SW 1271 (cell line): Measurements from ENCODE around the gene CAPRIN2.

Source experiments
- DNase-seq, 2 experiments: peaks; one replicate each; lab custom pipeline; 2025; lab: John Stamatoyannopoulos, UW

Gene CAPRIN2, protein sequence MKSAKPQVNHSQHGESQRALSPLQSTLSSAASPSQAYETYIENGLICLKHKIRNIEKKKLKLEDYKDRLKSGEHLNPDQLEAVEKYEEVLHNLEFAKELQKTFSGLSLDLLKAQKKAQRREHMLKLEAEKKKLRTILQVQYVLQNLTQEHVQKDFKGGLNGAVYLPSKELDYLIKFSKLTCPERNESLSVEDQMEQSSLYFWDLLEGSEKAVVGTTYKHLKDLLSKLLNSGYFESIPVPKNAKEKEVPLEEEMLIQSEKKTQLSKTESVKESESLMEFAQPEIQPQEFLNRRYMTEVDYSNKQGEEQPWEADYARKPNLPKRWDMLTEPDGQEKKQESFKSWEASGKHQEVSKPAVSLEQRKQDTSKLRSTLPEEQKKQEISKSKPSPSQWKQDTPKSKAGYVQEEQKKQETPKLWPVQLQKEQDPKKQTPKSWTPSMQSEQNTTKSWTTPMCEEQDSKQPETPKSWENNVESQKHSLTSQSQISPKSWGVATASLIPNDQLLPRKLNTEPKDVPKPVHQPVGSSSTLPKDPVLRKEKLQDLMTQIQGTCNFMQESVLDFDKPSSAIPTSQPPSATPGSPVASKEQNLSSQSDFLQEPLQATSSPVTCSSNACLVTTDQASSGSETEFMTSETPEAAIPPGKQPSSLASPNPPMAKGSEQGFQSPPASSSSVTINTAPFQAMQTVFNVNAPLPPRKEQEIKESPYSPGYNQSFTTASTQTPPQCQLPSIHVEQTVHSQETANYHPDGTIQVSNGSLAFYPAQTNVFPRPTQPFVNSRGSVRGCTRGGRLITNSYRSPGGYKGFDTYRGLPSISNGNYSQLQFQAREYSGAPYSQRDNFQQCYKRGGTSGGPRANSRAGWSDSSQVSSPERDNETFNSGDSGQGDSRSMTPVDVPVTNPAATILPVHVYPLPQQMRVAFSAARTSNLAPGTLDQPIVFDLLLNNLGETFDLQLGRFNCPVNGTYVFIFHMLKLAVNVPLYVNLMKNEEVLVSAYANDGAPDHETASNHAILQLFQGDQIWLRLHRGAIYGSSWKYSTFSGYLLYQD

GRCh38 chr12:30754750-30755394 lies at the start of gene CAPRIN2:
CAPRIN2 (minus strand) TSS chr12:30754951; CDS start chr12:30753520, 1,431 bp downstream.
- DNase-seq, result peak; percentile 89 to 95

GRCh38 chr12:30797689-30798088 lies 42.9 kb upstream of the CAPRIN2 start:
- no peak for DNase-seq

DNA sequence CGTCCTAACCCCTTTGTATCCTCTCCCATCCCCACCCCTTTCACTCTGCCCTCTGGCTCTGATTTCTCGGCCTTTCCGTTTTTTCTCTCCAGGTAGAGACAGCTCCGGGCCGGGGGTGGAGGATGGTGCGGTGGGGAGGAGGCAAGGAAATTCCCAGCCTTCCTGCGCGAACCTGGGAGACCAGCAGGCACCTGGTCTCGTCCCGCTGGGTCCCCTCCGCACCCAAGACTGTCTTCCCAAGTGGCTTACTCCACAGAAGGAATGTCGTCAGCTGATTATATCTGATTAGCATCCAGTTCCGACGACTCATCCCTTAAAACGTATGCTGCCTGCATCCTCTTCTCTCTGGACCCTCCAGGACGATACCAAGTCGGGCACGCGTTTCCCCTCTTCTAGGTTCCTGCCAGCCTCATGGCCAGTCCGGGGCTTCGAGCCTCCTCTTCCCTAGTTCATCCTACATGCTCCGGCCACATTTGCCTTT lies 42.2 kb upstream of the CAPRIN2 start:
- DNase-seq, result peak; percentile 32 to 62

- peak in 1 of 2 experiments; percentile 56 for DNase-seq
These were observed 41.6 kb upstream of the CAPRIN2 start for GRCh38 chr12:30796313-30796780.

DNA sequence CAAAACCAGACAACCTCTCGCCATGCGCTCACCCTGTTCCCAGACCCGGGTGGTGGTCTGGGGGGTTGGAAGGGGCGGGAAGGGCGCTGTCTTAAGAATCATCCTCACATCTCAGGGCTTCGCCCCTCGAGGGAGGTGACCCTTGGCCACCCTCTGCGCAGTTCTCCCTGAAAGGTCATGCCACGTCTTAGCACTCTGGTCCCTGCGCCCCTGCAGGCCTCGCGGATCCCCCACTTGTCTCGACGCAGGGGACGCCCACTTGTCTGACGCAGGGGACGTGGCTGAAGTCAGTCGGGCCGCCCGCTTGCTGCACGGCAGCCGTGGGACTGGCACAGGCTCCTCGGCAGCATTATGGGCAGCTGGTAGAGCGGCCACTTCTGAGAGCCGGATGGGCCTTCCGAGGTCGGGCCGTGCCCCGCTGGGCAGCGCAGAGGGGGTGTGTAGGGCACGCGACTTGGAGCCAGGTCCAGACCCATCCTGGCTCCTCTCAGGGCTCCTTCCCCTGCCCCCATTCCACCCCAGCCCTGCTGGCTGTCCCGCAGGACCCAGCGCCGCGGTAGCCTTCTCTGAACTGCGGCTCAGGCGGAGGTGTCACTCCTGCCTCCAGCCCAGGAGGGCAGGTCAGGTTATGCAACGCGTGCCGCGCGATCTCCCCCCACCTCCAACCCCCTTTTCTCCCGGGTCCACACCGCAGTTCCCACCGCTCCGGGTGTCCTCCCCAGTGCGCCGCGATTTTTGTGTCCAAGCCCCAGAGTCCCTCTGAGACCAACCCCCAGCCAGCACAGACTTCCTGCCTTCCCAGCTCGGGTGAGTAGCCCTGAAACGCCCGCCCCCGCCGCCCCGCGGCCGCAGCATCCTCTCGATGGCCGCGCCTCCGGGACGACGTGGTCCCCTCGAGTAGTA lies 40.9 kb upstream of the CAPRIN2 start:
- DNase-seq, result peak; percentile 78 to 85

DNA sequence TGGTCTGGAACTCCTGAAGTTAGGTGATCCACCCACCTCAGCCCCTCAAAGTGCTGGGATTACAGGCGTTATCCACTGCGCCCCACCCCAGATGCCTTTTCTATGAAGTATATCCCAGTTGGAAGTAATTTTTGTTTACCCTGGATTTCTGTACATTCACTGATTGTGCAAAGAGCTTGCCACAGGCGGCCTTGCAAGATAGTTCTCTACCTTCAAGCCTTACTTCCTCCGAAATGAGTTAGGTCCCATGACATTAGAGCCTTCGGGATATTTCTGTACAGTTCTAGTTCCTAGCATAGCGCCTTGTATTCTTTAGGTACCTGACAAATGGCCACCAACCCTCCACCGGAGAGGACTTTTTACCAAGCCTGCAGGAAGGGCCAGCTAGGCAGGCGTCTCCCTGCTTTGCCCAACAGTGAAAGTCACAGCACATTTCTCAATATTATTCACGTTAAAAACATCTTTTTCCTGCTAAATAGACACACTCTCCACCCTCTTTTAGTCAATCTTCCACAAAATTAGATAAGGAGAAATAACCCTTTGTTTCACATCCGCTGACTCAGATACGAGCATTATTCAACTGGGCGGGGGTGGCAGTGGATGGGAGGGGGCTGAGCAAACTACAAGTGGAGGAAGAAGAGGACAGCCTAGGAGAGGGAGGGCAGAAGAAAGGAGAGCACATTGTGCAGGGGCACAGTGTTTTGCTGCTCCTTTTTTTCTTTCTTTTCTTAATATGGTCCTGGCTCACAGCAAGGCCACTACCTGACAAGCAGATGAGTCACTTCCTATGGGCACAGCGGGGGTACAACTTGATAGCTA lies 40.0 kb upstream of the CAPRIN2 start:
- peak; percentile 99 to 100 for DNase-seq

DNA sequence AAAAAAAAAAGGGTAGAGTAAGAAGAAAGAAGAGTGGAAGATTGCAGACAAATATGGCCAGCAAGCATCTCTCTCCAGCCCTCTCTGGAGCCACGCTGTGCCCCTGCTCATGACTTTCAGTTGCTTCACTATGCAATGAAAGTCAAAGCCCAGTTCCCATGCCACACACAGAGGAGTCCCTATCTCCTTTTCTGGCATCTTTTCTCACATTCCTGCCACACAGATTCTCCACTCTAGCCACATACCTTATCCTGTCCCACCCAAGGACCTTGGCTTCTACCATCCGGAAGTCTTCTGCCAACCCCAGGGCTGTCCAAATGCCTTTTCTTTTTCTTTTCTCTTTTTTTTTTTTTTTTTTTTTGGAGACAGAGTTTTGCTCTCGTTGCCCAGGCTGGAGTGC lies 39.3 kb upstream of the CAPRIN2 start:
- peak in 1 of 2 experiments; percentile 22 for DNase-seq

- peak in 1 of 2 experiments; percentile 53 for DNase-seq
These were observed 38.1 kb upstream of the CAPRIN2 start for GRCh38 chr12:30792648-30793499.

GRCh38 chr12:30792085-30792484 lies 37.3 kb upstream of the CAPRIN2 start:
- no peak for DNase-seq

DNA sequence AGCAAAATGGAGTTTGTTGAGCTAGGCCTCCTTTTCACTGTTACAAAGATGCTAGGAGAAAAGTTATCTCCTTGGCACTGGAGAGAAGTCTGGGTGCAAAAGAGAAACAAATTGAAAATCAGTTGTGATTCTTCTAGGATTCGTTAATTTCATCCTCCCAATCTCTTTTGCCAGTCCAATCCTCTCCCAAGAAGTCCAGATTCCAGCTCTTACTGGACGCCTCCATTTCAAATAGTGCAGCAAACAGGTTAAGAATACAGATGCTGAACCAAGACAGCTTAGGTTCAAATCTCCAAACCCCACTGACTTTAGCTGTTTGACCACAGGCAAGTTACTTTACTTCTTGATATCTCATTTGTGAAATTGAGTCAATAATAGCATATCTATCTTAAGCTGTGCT lies 34.0 kb upstream of the CAPRIN2 start:
- no peak for DNase-seq

- DNase-seq, result no peak
These were observed 30.9 kb upstream of the CAPRIN2 start for GRCh38 chr12:30785630-30786029.

DNA sequence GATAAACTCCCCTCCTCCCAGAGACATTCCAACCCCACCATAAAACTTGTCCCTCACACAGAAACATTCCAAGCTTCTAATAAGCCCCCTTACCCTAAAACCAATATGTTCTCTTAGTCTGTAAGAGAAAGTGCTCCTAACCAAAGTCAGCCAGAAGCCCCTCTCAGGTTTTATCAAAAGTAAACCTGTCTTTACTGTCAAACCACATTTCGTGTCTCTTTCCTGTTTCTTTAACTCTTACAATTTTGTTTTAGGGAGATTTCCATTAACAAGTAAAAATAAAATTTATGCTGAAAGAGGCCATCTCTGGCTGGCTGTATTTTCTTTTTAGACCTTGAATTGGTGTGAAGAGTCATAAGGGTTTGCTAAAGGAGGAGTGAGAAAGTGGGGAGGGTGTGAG lies 29.8 kb upstream of the CAPRIN2 start:
- DNase-seq, result no peak

DNA sequence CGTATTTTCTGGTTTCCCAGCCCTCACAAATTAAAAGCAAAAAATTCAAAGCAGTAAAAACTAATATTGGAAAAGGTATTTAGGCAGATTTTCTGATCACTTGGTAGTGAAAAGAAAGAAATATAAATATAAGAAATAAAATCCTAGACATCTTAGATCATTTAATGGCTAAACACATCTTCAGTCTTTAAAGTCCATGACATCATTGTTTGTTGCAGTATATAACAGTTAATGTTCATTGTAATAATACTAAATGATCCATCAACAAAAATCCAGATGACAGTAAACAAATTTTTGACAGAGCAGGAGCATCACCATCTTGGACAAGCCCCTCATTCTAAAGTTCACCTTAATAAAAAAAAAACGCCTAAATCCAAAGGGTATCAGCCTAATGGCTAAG lies 29.2 kb upstream of the CAPRIN2 start:
- DNase-seq, result no peak

GRCh38 chr12:30782316-30783173 lies 27.8 kb upstream of the CAPRIN2 start:
- DNase-seq, result no peak

GRCh38 chr12:30779578-30779977 lies 24.8 kb upstream of the CAPRIN2 start:
- no peak for DNase-seq

- DNase-seq, result no peak
These were observed 24.4 kb upstream of the CAPRIN2 start for GRCh38 chr12:30779178-30779577.

DNA sequence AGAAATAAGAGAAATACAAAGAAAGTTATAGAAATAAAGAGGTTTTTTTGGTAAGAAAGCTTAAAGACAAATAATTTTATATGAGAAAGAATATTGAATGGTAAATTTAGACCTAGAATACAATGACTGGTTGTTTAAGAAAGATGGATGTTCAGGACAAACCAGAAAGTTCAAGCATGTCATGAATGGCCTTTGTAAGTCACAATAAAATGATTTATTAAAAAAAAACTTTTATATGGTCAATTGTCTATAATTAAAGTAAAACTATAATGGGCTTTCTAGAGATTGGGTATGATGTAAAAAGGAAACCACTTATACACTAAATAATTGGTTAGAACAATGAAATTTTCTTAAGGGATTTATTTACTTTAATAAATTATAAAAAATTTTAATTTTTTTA lies 19.8 kb upstream of the CAPRIN2 start:
- peak in 1 of 2 experiments; percentile 25 for DNase-seq

DNA sequence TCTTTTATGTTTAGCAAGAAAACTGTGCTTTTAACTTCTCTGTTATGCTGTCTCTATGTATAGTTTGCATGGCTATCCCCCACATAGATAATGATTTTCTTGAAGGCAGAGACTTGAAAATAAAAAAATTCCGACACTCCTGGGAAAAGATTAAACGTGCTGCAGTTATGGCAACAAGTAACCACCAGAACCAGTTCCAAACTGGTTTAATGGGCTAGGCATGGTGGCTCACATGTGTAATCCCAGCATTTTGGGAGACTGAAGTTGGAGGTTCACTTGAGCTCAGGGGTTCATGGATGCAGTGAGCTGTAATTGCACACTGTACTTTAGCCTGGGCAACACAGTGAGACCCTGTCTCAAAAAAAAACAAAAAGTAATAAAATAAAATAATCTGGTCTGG lies 15.1 kb upstream of the CAPRIN2 start:
- DNase-seq, result no peak
